ENCODE results near the gene CSF1R.

Gene CSF1R

DNA sequence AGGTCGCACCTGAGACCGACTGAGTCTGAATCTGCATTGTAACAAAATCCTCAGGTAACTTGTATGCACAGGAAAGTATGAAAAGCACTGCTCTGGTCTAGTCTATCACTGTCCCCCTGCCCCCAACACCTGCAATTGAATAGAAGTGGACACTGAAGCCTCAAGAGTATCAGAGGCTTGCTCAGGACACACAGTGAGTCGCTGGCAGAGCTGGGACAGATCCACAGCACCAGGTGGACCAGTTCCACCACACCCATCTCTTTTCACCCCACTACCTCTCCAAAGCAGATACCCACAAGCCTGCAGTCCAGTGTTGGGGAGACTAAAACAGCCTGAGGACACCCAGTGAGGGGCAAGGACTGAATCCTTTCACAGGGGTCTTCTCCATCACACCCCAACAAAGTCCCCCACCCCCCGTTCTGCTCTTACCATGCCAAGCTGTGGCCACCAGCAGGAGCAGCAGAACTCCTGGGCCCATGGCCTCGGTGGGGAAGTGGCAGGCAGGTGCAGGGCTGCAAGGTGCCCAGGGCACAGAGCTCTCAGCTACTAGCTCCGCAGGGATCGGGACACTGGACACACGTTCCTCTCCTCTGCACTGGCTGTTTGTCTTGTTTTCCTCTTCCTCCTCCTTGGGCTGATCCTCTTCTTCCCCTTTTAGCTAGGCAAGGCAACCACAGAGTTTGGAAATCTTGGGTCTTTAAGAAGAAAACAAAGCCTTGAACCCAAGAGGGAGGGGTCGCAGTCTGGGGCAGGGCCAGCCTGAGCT, at the start of gene CSF1R:
Gene CSF1R, minus strand, starts transcription at position 605 of the 766 bp plus-strand sequence. Its CDS starts 127 bp downstream, at position 478.
- no peak for DNase-seq

DNA sequence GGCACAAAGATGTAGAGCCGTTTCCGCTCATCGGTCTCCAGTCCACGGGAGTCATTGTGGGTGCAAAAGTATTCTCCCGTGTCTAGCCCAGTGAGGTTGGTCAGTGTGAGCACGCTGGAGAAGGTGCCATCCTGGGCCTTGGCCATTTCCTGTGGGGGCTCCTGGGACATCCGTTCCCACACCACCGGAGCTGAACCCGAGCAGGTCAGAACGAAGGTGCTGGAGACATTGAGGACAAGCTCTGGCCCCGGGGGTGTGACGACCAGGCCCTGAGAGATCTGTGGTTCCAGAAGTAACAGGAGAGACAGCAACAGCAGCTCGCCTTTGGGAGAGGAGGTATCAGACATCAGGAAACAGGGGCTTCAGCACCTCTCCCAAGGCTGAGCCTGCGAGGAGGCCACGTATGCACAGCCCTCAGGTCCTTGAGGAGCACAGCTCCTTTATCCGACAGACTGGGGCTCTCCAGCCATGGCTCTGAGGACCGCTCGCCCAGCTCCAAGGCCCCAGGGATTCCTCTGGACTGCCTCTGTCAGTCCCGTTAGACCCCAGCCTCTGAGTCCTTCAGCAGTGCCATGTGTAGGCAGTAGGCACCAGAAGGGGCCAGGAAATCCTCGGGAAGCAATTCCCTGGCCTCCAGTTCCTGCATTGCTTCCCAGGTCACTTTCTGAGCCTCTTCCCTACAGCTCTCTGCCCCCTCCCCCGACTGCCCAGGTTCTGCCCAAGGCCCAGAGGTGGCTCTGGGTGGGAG, 49.4 kb upstream of the CSF1R start:
- DNase-seq: no peak

DNA sequence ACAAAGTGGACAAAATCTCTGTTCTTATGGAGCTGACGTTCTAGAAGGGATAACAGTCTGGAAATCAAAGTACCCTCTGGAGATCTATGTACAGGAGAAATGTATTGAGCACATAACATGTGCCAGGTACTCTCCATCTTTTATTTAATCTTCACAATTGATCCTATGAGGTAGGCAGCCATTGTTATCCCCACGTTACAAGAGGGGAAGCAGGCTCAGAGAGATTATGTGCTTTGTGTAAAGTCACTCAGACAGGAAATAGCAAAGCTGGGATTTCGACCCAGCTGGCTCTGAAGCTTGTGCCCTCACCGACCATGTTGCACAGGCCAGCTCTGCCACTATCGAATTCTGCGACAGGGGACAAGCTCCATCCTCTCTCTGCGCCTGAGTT, 47.8 kb upstream of the CSF1R start:
- no peak for DNase-seq

DNA sequence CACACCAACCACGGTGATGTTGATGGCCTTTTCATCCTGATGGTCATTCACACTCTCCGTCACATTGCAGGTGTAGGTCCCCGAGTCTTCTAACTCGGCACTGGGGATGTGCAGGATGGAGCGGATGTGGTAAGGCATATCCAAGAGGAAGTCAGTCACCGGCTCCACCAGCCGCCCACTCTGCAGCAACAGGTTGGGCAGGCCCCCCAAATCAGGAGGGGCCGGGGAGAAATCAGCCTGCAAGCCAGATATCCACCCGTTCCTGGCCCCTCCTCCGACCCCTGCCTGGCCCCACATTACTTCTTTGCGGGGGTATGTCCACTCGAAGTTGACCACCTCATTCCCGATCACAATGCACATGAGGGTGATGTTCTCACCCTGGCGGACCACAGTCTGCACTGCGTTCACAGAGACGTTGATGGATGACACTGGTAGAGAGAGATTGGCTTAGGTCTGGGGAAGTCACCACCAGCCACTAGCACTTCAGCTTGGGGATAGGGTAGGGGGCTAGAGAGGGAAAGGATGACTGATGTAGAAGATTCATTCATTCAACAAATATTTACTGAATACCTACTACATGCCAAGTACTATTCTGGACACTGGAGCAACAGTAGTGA, 47.3 kb upstream of the CSF1R start:
- DNase-seq: no peak

DNA sequence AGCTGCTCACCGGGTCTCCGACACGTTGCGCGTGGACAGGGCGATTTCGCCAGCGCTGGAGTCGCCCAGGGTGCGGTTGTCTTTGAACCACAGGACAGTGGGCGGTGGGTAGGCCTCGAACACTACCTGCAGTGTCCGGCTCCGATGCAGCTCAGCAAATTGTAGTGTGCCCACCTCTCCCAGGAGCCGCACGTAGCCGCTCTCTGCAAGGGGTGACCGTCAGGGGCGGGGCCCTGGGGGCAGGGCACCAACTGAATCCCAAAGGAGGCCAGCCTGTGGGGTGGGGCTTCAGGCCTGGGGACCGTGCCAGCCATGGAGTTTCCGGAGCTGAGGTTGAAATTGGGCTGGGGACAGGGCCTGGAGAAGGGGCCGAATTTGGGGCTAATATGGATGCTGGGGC, 46.4 kb upstream of the CSF1R start:
- no peak for DNase-seq

DNA sequence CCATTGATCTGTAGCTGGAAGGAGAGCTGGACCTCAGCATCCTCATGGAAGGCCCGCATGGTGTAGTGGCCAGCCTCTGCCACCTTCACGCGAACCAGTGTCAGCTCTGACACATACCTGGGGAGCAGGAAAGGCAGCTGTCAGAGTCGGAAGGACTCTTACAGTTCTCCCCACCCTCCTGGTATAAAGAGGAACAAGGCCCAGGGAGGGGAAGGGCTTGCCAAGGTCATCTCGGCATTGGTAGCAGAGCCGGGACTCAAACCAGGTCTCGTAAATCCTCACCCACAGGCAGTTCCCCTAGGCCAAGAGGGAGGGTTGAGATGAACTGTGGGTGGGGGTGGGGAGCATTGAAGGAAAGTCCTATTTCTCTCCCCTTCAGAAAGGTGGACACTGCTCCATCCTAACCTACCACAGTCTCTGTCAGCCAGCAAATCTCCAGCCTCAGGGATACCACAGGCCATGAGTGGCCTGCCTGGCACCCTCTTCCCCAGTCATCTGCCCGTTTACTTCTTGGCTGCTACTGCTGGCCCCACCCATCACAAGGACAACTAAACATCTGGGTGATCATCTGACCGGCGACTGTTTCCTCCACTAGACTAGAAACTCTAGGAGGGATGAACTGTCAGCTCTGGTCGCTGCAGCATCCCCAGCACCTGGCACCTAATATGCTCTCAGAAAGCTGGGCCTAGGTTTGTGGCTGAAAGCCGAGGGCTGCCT, 45.8 kb upstream of the CSF1R start:
- DNase-seq: no peak

DNA sequence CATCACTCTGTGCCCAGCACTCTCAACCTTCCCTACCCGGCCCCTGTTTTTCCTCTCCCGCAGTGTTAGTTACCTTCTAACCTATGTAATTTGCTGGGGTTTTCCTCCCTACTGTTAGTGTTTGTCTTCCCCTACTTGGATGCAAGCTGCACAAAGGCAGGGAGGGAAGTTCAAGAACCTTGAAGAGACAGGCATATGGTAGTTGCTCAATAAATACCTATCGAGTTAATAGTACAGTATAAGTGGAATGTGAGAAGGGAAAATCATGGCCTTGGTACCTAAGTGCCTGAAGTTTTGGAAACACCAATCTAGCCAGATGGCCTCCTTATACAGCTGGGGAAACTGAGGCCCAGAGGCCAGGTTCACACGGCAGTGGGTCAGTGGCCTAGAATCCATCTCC, 45.1 kb upstream of the CSF1R start:
- no peak for DNase-seq

DNA sequence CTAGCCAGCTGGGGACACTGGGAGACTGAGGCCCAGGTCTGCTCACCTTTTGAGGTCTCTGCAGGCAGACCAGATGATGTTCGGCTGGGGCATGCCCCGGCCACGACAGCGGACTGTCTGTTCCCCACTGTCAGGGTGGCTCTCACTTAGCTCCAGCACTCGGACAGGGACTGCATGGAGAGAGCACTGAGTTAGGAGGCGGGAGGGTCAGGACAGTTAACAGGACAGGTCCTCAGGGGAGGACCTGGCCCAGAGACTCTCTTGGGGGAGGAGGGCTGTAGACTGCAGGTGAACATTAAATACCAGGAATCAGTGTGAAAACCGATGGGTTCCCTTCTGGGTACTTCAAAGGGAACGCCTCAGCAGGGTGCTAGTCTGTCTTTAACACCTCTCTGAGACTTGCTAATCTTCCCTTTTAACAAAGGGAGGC, 44.2 kb upstream of the CSF1R start:
- DNase-seq: no peak

DNA sequence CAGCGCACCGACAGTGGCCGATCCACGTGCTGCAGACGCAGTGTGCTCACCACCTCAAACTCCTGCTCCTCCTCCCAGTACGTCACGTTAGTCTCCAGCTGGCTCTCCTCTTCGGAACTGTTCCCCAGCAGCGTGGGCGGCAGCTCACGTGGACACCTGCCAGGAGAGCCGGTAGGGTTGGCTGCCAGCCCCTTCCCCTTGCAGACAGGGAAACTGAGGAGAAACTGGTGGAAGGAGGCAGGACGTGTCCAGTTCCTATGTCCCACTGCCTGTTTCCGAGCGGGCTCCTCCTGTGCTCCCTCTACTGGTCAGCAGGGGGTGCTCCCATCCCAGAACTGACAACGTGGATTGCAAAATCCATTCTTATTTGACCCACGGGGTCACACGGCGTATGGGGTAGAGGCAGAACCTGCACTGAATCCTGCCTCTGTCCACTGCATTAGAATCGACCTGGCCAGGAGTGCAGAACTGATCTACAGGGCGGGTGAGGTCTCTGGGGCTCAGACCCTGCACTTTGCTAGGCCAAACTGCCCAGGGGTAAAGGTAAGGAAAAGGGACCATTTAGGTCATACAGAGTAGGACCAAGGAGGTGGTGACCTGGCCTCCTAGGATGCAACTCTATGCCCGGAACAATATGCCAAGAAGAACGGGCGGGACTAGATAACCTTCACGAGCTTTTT, 43.6 kb upstream of the CSF1R start:
- DNase-seq: peak; percentile 71

DNA sequence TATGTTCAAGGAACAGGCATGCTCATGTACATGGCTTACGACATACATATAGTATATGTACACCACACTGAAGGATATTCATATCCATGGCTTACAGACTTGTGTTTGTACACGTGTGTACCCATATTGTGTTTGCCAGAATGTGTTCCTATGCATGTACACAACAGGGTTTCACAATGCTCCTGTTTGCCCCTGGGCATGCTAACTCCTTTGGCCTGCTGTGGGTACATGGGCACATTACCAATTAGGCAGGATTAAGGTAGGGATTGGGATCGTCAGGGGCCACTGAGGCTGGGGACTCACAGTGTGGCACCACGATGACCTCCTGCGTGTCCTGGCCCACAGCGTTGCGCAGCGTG, 43.1 kb upstream of the CSF1R start:
- no peak for DNase-seq

DNA sequence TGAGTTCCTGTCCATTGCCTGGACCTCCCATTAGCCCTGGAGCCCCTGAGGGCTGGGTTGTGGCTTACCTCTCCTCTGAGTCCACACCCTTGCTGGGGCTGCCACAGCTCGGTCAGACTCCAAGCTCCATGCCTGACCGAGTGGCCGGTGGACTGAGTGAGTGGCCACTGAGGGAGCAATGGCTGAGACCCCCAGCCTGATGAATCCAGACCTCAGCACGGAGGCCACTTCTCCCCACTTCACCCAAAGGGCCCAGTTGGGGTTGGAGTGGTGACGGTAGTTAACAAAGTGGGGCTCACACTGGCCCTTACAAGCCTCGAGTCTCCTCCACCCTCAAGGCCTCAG, 40.5 kb upstream of the CSF1R start:
- DNase-seq: no peak

DNA sequence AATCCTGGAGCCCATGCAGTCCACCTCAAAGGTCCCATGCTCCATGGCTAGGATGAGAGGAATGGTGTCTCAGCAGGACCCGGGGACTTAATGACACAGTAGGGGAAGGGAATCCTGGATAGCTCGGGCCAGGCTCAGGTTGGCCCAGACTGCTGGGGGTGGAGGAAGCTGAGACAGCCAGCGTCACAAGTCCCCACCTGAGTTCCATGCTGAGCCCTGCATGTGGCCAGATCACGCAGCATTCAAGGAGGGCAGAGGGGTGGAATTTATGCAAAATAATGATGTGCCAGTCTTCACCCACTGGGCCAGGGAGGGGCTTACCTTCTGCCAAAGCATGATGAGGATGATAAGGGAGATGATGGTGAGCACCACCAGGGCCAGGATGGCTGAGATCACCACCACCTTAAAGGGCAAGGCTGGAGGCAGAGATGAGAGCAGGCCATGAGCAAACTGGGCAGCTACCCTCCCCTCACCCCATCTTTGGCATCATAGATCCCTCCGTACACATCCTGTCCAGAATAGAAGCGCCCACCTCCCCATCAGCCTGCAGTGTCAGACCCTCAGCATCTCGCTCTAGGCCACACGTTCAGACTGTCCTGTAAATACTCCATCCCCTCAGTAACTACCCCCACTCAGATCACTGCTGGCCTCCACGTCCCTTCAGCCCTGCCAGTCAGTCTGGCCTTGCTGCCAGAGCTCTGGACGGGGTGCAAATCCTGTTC, 40.0 kb upstream of the CSF1R start:
- no peak for DNase-seq

DNA sequence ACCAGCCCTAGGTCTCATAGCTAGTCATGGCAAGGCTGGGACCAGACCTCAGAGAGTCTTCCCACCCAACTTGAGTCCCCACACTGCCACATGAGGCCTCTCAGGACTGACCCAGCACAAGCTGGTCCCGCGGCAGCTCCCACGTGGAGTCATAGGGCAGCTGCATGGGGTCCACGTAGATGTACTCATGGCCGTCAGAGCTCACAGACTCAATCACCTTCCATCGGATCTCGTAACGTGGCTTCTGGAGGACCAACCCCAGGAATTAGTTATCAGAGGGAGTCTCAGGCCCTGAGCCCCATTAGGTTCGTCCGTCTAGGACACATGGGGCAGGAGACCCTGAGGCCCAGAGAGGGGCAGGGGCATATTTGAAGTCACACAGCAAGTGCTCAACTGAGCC, 39.0 kb upstream of the CSF1R start:
- DNase-seq: no peak

DNA sequence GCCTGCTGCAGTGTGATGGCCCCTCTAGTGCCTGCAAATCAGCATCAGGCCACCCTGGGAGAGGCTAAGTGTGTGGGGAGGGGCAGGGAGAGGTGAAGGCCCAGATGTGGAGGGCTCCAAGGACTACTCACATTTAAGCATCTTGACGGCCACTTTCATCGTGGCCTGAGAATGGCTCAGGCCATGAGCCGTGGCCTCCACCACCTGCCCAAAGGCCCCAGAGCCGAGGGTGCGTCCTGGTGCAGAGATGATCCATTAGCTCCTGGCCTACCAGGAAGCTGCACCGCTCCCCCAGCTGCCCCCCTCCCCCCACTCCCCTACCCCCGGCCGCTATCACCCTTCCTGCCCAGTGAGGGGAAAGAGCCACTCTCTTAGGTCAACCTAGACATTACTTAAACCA, 38.2 kb upstream of the CSF1R start:
- DNase-seq: no peak

DNA sequence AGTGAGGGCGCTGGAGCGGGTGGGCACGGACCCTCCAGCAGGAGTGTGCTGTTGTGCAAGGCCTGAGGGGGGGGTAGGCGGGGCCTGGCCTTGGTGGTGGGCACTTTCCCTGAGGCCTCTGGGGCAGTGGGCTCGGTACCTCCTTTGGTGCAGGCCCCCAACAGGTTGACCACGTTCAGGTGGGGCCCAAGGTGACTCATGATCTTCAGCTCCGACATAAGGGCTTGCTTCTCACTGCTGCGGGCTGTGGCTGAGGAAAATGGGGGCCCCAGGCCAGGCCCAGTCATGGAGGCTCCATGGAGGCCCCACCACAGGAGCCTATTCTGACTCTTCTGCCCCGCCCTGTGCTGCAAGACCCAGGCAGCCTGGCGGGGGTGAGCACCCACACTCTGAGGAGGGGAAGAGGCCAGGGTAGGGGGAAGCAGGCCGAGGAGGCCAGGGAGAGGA, 37.8 kb upstream of the CSF1R start:
- DNase-seq: no peak

DNA sequence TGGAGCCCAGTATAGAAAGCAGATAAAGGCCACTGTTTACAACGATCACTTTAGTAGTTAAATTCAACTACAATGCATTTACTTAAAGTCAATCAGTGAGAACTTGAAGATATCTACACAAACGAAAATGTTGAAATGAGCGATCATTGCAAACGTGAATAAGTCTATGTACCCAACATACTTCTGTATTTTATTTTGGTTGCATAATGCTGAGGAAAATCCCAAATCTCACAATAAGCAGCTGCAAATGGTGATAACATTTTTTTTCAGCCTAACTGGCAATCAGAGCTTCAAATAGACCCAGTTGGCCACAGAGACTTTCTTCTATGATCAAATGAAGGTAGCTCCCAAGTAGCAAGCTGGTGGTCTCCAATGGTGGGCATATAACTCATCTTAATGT, 37.2 kb upstream of the CSF1R start:
- DNase-seq: no peak

DNA sequence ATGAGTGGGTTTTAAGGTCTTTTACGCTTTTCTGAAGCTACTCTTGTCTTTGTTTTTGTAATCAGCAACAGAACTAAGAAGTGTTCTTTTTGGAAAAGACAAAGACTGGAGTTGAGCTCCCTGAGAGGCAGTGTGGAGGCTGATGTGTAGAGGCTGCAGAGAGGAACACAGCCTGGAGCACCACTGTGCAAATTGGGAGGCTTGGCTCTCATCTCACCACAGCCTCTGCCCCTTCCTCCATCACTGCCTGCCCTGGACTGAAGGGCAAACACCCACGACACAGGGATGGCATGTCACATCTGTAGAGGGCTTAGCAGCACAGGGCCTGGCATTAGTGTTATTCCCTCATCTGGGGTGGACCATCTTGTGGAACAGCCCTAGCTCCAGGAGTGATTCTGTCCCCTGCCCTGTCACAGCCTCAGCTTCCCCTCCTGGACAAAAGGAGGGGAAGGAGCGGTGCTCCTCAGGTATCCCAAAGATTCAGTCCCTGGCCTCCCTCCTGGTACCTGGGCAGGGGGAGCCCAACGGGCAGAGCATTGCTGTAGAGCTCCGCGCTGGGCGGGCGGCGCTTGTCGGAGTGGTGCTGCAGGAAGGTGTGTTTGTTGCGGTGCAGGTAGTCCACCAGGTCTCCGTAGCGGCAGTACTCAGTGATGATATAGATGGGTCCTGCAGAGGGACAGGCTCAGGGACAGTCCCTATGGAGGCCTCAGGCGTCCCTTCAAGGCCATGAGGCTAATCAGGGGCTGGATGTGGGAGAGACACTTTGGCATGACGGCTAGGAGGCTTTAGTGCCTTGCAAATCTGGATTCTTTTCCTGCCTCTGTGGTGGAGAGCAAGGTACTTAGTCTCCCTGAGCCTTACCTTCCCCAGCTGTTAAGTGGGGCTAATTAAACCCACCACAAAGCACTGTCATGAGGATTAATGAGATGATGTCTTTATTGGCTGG, 36.5 kb upstream of the CSF1R start:
- DNase-seq: peak; percentile 11

DNA sequence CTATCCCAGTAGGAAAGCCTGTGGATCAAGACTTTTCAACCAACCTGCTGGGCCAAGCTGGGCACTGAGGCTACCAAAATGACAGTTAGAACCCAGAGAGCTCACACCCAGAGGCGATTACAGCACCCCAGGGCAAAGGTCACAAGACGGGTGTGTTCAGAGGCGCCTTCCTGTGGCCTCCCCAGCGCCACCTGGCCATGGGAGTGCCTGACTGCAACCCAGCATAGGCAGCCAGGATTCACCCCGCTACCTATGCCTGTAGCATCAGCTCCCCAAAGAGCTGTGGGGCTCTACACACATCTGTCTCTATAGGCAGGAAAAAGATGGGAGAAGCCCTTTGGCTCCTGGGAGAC, 35.8 kb upstream of the CSF1R start:
- DNase-seq: no peak

DNA sequence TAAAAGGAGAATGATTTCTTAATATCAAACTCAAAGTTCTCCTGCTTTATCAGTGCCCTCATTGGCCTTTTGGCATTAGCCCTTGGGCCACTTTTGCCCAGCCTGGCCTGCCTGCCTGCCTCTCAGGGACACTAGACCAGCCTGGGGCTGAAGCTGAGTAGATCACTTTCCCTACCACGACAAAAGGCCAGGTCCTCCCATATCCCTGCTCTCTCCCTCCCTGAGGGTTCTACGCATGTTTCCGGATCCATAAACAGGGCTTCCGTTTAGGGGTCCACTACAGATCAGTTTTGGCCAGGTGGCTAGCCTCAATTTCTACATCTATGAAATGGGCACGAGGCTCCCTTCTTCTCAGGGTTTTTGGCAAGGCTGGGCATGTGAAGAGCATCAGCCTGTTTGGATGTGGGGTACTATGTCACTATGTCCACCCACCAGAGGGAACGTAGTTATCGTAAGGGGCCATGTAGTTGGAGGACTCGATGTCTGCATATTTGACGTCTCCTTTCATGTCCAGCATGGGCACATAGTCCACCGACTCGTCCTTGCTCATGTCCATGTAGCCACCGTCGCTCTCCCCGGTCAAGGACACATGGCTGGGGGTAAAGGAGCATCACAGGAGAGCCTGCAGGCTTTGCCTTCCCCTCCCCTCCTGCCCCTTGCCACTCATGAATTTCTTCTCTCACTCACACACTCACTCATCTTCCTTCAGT, 35.2 kb upstream of the CSF1R start:
- no peak for DNase-seq

All from left hindlimb (tissue), 1 donor.